GM18505 (cell line): ENCODE measurements around the gene IMP4.
A peak's percentile ranks its signal among the peaks of the same experiment; 100 is the strongest.

ENCODE experiments used
- ATAC-seq: cut with Tn5 transposase; IDR thresholded peaks from one replicate; pipeline ENCODE4 v1.9.1; 2021; ENCODE audit not compliant: unreplicated experiment
- POLR2A ChIP-seq: IDR thresholded peaks from 4 replicates; pipeline ENCODE4 v1.6.1; 2011; ENCODE audit warnings: borderline replicate concordance; ENCODE audit not compliant: insufficient read depth, insufficient read length; ENCODE audit errors: extremely low read depth

IMP4 gene

GRCh38 chr2:130342533-130343275 lies at the start of gene IMP4:
Gene IMP4 (plus strand): TSS chr2:130342897. CDS start chr2:130342933, 36 bp downstream.
- peak; percentile 60 for TF ChIP-seq POLR2A
- peak; percentile 84 for ATAC-seq

- TF ChIP-seq POLR2A = no peak
- no peak for ATAC-seq
Observed at GRCh38 chr2:130300258-130300969, 42.3 kb upstream of the IMP4 start.

- no peak for ATAC-seq
- no peak for TF ChIP-seq POLR2A
Observed at GRCh38 chr2:130300970-130301348, 41.7 kb upstream of the IMP4 start.

- no peak for TF ChIP-seq POLR2A
- no peak for ATAC-seq
Observed at GRCh38 chr2:130302164-130302886, 40.4 kb upstream of the IMP4 start.

- ATAC-seq = no peak
- TF ChIP-seq POLR2A = no peak
Observed at GRCh38 chr2:130303169-130303568, 39.5 kb upstream of the IMP4 start.

GRCh38 chr2:130304726-130305125 lies 38.0 kb upstream of the IMP4 start:
- no peak for ATAC-seq
- no peak for TF ChIP-seq POLR2A

- no peak for TF ChIP-seq POLR2A
- ATAC-seq = no peak
Observed at GRCh38 chr2:130307850-130308249, 34.8 kb upstream of the IMP4 start.

- ATAC-seq = no peak
- TF ChIP-seq POLR2A = no peak
Observed at GRCh38 chr2:130310881-130311280, 31.8 kb upstream of the IMP4 start.

GRCh38 chr2:130313812-130314334 lies 28.8 kb upstream of the IMP4 start:
- no peak for ATAC-seq
- no peak for TF ChIP-seq POLR2A

- no peak for TF ChIP-seq POLR2A
- no peak for ATAC-seq
Observed at GRCh38 chr2:130314377-130314776, 28.3 kb upstream of the IMP4 start.

GRCh38 chr2:130316596-130316995 lies 26.1 kb upstream of the IMP4 start:
- ATAC-seq = no peak
- no peak for TF ChIP-seq POLR2A

GRCh38 chr2:130318906-130319305 lies 23.8 kb upstream of the IMP4 start:
- no peak for ATAC-seq

GRCh38 chr2:130319536-130319935 lies 23.2 kb upstream of the IMP4 start:
- ATAC-seq = no peak
- TF ChIP-seq POLR2A = no peak

More at GRCh38 chr2:130318906-130319305, 23.8 kb upstream of the IMP4 start:
- TF ChIP-seq POLR2A = no peak
